Activated CD8-positive, alpha-beta memory T cell treated with anti-CD3 and anti-CD28 coated beads, Interleukin-2, amount 50 U/mL, for 4 hours (primary cell): ENCODE data around the gene KCP.

Experiments
- DNase-seq: peaks from one replicate; pipeline ENCODE4 v3.0.0-alpha.2; 2020

The KCP gene

DNA sequence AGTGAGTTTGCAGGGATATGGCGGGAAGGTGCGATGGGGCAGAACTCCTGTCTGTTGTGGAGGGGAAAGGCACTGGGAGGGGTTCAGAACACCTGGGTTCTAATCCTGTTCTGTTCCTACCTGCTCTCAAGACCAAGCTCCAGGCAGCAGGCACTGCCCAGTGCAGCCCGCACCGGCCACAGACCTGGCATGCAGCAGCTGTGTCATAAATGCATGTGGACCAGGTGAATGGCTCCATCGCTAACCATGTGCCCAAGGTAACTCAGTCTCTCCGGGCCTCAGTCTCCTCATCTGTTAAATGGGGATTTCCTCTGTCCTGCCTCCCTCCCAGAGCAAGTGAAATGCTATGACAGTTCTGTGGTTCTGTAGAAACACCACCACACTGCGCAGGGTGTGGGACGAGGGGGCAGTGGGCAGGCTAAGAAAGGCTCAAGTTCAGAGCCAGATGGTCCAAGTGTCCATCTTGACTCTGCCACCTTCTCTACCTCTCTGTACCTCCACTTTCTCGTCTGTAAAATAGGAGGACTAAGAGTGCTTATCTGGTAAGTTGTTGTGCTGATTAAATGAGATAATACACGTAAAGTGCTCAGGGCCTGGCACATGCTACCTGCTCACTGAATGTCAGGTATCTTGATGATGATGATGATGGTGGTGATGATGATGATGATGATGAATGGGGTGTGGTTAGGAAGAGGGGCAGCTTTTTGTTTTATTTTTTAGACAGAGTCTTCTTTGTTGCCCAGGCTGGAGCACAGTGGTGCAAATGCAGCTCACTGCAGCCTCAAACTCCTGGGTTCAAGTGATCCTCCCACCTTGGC, 24.9 kb downstream of the KCP start:
- DNase-seq: no peak

DNA sequence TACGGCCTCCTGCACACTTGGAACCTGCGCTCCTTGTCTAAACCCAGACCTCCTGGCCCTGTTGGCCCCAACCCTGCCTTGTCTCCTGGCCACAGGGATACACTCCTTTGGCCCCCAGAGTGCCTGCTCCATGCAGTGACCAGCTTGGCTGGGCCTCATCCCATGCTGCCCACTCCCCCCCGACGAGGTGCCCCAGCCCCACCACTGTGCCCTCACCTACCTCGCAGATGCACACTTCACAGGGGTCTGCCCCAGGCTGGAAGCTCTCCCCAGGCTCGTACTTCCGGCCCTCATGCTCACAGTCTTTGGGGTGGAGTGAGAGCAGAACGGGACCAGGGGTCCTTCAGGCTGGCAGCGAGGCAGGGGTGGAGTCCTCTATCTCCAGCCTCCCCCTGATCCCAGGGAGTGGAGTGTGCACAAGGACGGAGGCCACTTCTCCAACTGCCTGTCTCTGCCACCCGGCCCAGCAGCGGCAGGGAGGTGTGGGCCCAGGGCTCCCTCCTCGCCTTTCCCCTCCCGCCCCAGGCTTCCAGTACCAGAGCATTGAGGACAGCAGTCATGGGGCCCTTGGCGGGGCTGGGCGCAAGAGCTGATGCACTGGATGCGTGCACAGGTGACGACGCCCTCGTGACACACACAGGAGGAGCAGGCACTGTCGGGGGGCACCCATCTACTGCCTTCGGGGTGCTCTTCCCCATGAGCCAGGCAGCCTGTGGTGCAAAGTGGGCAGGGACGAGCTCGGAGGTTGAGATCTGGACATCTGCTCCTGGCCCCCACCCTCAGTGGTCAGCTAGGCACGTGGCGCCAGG, 25.7 kb downstream of the KCP start:
- no peak for DNase-seq

DNA sequence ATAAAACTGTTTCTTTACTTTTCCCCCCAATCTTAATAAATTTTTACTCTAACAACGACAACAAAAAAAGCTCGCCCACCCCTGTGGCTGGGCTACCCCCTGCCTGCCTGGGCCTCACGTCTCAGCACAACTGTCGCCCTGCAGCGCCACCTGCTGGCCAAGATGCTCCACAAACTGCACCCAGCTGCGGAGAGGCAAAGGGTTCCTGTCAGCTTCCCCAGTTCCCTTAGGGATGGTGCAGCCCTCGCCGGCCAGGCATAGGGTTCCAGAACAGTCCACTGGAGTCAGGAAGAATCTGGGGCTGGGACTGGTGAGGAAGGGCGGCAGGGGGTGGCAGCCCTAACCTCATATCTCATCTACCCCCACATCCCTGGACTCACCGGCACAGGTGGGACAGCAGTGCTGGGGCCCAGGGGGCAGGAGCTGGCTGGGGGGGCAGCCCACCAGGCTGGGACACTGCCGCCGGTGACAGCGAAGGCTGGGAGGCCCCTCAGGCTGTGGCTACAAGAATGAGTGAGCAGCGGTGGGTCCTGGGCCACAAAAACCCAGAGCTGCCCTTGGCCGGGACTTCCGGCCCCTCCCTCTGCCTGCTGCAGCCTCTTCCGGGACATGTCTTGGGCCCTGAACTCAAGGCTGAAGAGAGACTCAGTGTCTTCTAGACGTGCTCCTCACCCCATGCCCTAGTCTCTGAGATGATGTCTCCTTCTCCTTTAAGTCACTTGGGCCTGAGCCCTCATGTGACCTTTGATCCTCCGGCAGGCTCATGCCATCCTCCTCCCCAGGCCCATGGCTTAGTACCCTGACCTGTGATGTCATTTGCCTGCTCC, 26.7 kb downstream of the KCP start:
- peak; percentile 88 for DNase-seq

DNA sequence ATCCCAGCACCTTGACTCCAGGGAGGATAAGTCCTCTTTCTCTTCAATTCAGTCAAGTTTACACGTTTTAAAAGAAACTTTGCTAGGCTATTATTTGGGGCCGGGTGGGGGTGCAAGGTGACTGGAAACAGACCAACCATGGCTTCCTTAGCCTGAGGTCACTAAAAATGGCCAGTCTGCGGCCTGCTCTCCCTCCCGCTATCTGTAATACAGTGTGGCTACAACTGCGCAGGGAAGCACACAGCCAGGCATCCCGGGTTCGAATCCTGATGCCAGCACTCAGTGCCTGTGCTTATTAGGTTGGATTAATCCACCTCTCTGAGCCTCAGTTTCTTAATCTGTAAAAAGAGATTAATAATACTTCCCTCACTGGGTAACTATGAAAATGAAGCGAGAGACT, 28.4 kb downstream of the KCP start:
- no peak for DNase-seq

DNA sequence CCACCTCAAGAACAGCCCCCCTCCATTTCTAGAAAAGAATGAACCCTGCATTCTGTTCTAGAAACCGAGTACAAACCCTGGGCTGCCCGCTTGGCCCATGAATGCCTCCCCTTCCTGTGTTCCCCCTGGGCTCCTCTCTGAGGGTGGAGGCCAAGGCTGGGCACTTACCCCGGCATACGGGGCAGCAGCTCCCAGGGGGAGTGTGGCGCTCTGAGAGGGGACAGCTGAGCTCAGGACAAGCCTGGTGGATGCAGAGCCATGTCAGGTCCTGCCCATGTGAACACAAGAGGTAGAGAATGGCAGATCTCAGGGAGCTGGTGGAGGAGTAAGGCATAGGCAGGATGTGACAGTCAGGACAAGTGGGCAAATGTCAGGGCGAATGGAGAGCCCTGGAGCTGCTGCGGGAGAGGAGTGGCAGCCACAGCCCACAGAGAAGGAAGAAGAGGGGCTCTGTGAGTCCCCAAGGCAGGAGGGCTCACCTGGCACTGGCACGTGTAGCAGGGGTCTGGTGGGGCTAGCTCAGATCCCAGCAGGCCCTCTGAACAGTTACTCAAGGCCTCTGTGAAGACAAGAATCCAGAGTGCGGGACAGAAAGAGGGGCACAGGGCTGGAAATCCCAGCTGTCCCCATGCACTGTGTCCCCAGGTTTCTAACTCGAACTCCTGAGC, 28.9 kb downstream of the KCP start:
- DNase-seq: no peak

DNA sequence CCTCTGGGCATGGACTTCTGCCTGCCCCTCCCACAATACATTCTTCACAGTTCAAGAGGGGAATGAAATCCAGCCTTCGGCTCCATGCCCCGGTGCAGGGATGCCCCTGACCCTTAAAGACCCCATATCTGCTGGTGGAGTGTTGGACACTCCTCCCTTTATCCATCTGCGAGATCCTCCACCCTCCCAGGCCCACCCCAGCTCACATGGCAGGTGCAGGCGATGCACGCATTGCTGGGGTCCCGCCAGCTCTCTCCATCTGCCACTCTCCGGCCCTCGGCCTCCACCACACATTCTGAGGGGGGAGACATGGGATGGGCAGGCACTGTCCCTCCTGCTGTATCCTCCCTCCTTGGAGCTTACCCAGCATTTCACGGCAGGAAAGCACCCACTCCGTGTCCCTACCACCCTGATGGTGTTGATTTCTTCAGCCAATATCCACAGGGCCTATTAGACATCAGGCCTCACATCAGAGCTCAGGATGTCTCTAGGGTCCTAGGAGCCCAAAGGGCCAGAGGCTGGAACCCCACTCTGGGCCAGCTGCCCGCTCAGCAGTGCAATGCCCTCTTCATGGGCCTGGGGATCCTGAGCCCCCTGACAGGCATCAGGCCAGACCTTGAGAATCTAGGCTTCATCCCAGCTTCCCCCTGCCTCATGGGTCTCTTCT, 29.6 kb downstream of the KCP start:
- no peak for DNase-seq

DNA sequence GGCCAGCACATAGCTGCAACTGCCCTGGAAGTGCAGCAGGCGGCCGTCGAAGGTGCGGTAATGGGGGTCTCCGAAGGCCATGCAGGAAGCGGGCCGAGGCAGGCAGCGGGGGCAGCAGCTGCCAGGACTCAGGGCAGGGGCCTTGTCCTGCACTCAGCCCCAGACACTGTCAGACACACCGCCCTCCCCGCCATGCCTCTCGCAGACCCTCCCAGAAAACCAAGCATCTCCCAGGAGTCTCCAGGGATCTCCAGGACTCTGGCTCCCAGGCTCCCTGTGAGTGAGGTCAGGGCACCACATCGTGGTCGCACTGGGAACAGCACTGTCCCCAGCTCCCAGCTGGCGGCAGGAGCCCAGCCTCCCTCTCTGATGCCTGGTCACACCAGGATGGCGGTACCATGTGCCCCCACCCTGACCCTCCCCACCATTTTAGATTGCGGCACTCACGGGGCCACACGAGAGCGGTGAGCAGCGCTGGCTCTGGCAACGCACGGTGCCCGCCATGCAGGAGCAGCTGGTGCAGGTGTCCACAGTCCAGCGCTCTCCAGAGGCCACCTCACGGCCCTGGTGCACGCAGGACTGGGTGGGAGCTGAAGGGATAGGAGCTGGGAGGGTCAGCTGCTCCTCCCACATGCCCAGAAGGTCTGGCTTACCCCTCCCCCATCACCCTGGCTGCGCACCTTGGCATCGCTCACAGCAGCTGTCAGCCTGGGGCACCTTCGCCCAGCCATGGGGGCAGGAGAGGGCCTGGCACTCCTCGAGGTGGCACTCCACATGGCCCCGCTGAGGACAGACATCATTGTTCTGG, 30.4 kb downstream of the KCP start:
- no peak for DNase-seq

DNA sequence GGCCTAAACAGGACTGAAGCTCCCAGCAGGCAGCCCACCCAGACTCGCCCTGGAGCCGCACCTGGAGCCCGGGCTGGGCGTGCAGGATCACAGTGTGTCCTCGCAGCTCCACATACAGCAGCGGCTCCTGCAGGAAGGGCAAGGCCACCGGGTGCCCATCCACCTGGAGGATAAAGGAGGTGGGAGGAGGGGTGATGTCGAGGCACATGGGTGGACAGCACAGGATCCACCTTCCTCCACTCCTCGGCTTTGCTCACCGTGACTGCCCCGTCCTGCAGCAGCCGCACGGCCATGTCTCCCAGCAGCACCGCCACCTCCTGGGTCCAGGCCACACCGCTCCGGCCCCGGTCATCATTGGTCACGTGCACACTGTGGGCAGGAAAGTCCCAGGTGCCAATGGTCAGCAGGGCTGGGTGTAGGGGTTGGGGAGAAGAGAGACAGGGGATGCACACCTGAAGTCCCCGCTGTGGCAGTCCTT, 31.0 kb downstream of the KCP start:
- DNase-seq: no peak

DNA sequence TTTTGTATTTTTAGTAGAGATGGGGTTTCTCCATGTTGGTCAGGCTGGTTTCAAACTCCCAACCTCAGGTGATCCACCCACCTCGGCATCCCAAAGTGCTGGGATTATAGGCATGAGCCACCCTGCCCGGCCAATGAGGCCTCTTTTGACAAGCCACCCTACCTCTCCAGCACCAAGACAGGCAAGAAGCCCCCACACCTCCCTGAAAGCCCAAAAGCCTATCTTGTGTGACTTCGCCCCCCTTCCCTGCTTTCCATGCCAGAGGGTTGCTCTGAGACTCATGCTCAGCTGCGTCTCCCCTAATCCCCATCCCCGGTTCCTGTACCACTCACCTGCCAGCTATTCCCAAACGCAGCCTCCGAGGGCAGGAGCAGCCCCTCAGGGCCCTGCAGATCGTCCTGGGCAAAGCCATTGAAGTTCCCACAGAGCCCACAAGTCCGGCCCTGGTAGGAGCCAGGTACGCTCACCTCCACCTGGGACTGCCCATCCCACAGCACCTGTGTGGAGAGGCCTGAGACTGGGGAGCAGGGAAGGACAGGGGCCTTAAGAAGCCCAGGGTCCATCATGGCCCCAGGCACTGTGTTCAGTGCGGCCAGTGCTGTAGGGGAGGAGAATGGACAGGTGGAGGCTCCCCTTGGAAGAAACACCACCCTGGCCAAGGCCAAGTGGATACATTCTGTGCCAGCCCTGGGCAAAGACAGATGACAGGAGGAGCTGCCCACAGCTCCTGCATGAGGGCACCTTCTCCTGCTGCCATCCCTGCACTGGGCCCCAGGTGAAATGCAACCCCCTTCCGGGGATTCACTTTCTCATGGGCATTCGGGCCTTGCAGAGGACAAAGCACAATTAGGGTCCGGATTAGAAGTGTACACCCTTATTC, 32.0 kb downstream of the KCP start:
- DNase-seq: no peak

DNA sequence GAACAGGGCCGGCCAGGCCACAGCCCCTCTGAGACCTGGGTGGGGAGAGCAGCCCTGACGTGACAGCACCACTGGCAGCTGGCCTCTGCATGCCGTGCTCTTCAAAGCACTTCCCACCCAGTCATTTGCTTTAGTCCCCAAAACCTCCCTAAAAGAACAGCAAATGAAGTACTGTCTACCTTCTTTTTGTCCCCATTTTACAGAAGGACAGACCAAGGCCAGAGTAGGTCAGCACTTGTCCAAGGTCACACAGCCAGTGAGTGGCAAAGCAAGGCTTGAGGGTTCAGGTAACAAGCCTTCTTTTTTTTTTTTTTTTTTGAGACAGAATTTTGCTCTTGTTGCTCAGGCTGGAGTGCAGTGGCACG, 32.8 kb downstream of the KCP start:
- no peak for DNase-seq

DNA sequence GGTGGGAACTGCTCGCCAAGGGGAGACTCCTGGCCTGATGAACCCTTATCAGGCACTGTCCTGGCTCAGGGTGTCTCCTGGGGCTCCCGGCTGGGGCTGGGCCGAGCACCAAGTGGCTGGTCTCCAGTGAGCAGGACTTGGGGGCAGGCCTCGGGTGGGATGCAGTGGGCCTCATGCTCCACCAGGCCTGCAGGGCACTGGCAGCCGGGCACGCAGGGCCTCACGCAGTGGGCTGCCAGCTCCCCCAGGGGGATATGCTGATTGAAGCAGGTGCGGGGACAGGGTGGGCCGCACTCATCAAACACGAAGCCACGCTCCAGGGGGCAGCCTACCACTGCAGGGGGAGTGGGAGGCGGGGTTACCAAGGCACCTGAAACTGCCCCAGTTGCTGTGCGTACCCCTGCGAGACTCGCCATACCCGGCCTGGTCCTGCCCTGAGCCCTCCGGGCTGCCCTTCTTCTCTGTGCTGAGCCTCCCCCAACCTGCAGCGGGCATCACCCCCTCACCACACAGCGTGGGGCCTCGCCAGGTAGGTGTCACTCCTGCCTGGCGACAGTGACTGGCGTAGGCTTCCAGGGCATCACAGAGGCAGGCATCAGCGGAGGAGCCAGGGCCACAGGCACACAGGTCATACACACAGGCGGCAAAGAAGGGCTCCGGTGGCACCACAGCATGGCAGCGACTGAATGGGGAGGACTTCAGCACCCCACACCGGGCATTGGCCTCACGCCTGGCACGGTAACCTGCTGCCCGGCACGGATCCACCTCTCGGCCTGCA, 33.3 kb downstream of the KCP start:
- no peak for DNase-seq

DNA sequence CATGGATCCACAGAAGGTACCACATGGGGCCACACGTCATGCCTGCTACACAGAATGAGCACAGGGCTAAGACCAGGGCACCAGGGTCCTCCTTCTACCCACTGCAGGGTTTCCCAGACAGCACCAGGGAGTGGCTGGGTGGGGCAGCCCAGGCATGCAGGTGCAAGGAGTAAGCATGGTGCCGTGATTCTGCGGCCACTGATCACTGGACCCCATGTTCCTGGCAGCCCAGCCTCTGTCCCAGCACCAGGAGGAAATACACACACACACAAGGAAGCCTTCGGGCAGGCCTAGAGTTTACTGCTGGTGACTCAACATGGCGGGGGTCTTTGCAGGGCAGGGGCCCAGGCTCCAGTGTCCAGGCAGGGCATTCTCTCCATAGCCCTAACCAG, 33.9 kb downstream of the KCP start:
- no peak for DNase-seq

DNA sequence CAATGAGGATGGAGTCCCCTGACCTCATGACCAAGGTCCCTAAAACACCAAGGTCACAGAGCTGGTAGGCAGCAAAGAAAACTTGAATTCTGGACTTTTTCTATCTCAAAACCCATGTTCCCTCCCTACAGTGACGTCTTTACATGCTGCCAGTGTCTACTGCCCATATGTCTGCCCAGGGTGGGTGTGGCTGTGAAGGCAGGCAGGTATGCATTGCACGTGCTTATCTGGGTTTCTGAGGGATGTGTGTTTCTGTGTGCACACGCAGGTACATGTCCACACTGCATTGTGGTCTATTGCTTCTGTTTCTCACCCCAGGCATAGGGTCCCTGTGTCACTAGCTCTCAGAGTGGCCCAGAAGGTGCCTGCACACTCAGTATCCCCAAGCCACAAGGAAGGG, 34.4 kb downstream of the KCP start:
- DNase-seq: no peak

DNA sequence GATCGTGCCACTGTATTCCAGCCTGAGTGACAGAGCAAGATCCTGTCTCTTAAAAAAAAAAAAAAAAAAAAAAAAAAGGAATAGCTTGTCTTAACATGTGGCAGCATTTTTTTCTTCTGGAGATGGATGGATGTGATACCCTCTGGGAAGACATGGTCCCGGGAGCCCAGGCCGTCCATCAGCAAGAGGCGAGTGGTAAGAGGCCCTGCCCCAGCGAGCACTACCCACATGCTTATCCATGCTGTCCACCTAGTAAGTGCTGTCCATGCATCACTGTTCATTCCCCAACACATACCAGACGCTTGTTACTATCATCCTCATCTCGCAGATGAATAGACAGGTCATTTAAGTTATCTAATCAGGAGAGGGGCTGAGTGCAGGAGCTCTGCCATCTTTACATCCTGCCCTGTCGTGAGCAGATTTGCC, 35.0 kb downstream of the KCP start:
- DNase-seq: no peak

DNA sequence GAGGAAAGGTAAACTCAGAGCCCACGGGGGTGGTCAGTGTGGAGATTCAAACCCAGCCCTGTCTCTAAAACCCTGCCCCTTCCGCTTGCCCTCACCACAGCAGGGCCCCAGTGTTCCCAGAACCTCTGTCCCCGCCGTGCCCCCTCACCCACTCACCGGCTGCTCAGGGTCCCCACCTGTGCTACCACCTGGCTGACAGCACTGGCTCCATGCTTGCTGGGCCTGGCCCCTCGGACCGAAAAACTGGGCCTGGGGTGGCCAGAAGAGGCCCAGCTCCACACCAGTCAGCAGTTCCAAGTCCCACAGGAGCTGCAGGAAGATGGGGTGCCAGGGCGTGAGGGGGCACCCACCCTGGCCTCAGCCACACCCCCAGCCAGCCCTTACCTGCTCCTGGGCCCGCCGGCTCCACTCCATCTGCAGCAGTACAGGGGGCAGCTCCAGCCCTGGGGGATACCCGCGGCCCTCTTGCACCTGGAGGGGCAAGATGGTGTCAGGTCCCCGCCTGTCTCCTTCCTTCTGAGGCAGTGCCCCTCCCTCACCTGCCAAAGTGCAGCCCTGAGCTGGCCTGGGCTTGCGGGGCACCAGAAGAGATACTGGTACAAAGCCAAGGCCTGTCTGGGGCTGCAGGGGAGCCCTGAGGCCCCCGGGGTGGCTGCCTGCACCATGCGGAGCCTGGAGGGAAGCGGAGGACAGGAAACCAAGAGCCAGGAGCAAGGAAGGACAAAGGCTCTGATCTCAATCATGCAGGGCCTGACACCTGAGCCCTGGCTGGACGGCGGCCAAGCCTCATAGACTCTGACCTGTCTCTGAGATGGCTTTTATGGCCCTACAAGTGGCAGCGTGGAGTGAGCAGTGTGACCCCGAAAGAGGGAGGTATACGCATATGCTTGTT, 36.1 kb downstream of the KCP start:
- no peak for DNase-seq

DNA sequence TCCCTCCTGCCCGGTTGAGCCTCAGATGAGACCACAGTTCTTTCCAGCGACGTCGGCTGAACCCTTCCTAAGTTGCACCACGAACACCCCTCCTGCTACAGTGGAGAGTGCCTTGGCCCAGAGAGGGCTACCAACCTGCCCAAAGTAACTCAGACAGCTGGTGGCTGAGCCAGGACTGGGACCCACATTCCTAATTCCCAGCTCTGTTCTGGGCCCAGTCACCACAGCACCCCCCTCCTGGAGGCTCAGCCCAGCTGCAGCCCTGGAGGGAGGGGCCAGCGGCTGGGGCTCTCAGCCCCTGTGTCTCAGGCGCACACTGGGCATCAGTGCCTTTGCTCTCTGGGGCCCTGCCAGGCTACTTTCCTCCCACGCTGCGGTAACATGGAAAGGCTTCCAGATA, 37.3 kb downstream of the KCP start:
- no peak for DNase-seq

DNA sequence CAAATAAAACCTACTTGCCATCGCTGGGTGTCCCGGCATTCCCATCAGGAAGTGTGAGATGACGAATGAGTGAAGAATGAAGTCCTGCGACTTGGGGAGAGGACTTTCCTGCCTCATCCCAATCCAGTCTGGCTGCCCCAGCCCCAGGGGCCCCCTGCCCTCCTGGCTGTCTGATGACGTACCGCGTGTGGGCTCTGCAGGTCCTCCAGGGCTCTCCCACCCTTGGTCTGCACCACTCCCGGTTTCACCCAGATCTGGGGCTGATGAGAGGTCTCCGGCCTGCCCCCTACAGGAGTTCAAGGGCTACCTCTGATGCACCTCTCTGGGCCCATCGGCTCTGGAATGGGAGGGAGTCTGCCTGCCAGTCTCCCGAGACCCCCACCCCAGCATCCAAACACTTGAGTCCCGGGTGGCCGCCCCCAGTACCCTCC, 38.1 kb downstream of the KCP start:
- DNase-seq: no peak

DNA sequence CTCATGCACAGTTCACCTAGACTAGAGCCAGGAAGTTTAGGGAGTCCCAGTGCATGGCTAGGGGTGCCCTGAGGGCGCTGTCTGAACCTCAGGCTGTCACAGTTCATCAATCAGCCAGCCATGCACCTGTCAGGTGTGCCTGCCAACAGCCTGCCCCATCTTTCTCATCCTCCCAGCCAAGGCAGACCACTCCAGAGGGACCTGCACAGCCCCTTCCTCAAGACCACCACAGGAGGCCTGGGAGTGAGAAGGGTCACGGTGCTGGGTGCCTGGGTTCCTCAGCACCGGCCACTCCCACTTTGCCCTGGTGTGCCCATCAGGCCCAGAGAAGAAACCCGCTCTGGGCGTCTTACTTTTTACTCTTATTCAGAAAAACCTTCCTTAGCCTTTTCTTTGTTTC, 39.5 kb downstream of the KCP start:
- no peak for DNase-seq

DNA sequence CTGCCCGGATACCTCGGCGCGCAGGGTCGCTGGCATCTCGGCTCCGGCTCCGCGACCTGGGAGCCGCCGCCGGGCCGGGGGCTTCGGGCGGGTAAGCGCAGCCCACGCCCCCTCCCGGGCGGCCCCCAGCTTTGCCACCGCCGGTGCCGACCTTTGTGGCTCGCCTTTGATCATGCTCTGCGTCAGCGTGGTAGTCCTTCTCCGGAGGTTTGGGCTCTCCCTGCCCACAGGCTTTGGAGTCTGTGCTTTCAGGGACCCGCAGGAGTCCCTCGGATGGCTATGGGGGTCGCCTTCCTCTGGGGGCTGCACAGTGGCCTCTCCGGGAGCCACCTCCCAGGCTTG, 40.6 kb downstream of the KCP start:
- peak; percentile 26 for DNase-seq
